H9 (cell line): ENCODE results near the gene CAMTA2. TPM values are rescaled to one million over a fixed set of nuclear protein-coding genes. Genes with fewer than 3 reads are reported as not detected.
A peak's percentile ranks its signal among the peaks of the same experiment; 100 is the strongest.

Source experiments
- DNase-seq: peaks from one replicate; pipeline ENCODE4 v3.0.0-alpha.2; 2017
- H2AFZ ChIP-seq: one replicate; pipeline ENCODE4 v1.6.1; 2013; ENCODE audit warnings: mild to moderate bottlenecking, low read length, control low read depth, moderate library complexity
- H2AK5ac ChIP-seq: 2 replicates; pipeline ENCODE4 v1.6.1; 2013; ENCODE audit warnings: low read length, control low read depth, mixed read lengths; ENCODE audit not compliant: insufficient read length
- H2BK120ac ChIP-seq: one replicate; pipeline ENCODE4 v1.6.1; 2013; ENCODE audit warnings: low read depth, mild to moderate bottlenecking, low read length, control low read depth, inconsistent platforms; ENCODE audit not compliant: poor library complexity, severe bottlenecking
- H2BK12ac ChIP-seq: 2 replicates; pipeline ENCODE4 v1.6.1; 2013; ENCODE audit warnings: low read length, control low read depth, mixed read lengths, low read depth; ENCODE audit not compliant: insufficient read length
- H2BK15ac ChIP-seq: 2 replicates; pipeline ENCODE4 v1.6.1; 2013; ENCODE audit warnings: low read depth, low read length, control low read depth
- H2BK20ac ChIP-seq: one replicate; pipeline ENCODE4 v1.6.1; 2013; ENCODE audit warnings: low read depth, mild to moderate bottlenecking, low read length, control low read depth, inconsistent platforms; ENCODE audit not compliant: poor library complexity, severe bottlenecking
- H2BK5ac ChIP-seq: 2 replicates; pipeline ENCODE4 v1.6.1; 2013; ENCODE audit warnings: low read length, control low read depth, mixed read lengths; ENCODE audit not compliant: insufficient read length
- H3K14ac ChIP-seq: 2 replicates; pipeline ENCODE4 v1.6.1; 2013; ENCODE audit warnings: low read length, control low read depth; ENCODE audit not compliant: insufficient read depth
- H3K18ac ChIP-seq: 2 replicates; pipeline ENCODE4 v1.6.1; 2013; ENCODE audit warnings: low read depth, mild to moderate bottlenecking, mixed read lengths, low read length, control low read depth; ENCODE audit not compliant: insufficient read length
- H3K23ac ChIP-seq: 2 replicates; pipeline ENCODE4 v1.6.1; 2013; ENCODE audit warnings: low read length, control low read depth, mixed read lengths, low read depth; ENCODE audit not compliant: insufficient read length
- H3K23me2 ChIP-seq: 2 replicates; pipeline ENCODE4 v1.6.1; 2013; ENCODE audit warnings: low read depth, mild to moderate bottlenecking, mixed read lengths, low read length, control low read depth; ENCODE audit not compliant: insufficient read length, poor library complexity, severe bottlenecking
- H3K27ac ChIP-seq: 2 replicates; pipeline ENCODE4 v1.5.1; 2013; ENCODE audit warnings: low read length, control low read depth, mixed read lengths, low read depth; ENCODE audit not compliant: insufficient read length
- H3K27me3 ChIP-seq: 2 replicates; pipeline ENCODE4 v1.6.1; 2013; ENCODE audit warnings: low read length, control low read depth, inconsistent platforms; ENCODE audit not compliant: insufficient read depth
- H3K4ac ChIP-seq: 2 replicates; pipeline ENCODE4 v1.6.1; 2013; ENCODE audit warnings: low read depth, mild to moderate bottlenecking, control low read depth, inconsistent platforms, low read length, moderate library complexity
- H3K4me1 ChIP-seq: 2 replicates; pipeline ENCODE4 v1.6.1; 2013; ENCODE audit warnings: low read length, control low read depth, inconsistent platforms; ENCODE audit not compliant: insufficient read depth
- H3K4me2 ChIP-seq: 2 replicates; pipeline ENCODE4 v1.6.1; 2013; ENCODE audit warnings: low read length, control low read depth, mixed read lengths; ENCODE audit not compliant: insufficient read length, insufficient read depth
- H3K56ac ChIP-seq: 2 replicates; pipeline ENCODE4 v1.6.1; 2013; ENCODE audit warnings: low read depth, mild to moderate bottlenecking, mixed read lengths, low read length, control low read depth; ENCODE audit not compliant: insufficient read length
- H3K79me1 ChIP-seq: 2 replicates; pipeline ENCODE4 v1.6.1; 2013; ENCODE audit warnings: low read depth, mild to moderate bottlenecking, moderate library complexity, low read length, control low read depth, inconsistent platforms; ENCODE audit not compliant: insufficient read depth, poor library complexity, severe bottlenecking
- H3K79me2 ChIP-seq: 2 replicates; pipeline ENCODE4 v1.6.1; 2013; ENCODE audit warnings: low read length, control low read depth, inconsistent platforms; ENCODE audit not compliant: insufficient read depth
- H3K9ac ChIP-seq: 2 replicates; pipeline ENCODE4 v1.6.1; 2013; ENCODE audit warnings: low read length, control low read depth, mixed read lengths; ENCODE audit not compliant: insufficient read length; ENCODE audit errors: extremely low read depth
- H3K9me3 ChIP-seq: one replicate; pipeline ENCODE4 v1.6.1; 2013; ENCODE audit warnings: low read depth, low read length, inconsistent platforms; ENCODE audit not compliant: control insufficient read depth
- H3T11ph ChIP-seq: one replicate; pipeline ENCODE4 v1.6.1; 2013; ENCODE audit warnings: mild to moderate bottlenecking, low read length, control low read depth, inconsistent platforms
- H4K20me1 ChIP-seq: one replicate; pipeline ENCODE4 v1.6.1; 2013; ENCODE audit not compliant: control insufficient read depth, insufficient read length, insufficient read depth
- H4K5ac ChIP-seq: 2 replicates; pipeline ENCODE4 v1.6.1; 2013; ENCODE audit warnings: low read depth, mild to moderate bottlenecking, mixed read lengths, low read length, control low read depth; ENCODE audit not compliant: insufficient read length
- H4K8ac ChIP-seq: replicated peaks from 2 replicates; pipeline ENCODE4 v1.6.1; 2013; ENCODE audit warnings: low read length, control low read depth, mixed read lengths, low read depth; ENCODE audit not compliant: insufficient read length
- H4K91ac ChIP-seq: 2 replicates; pipeline ENCODE4 v1.6.1; 2013; ENCODE audit warnings: low read depth, mild to moderate bottlenecking, moderate library complexity, mixed read lengths, low read length, control low read depth; ENCODE audit not compliant: insufficient read length
- H3K27ac Mint-ChIP-seq, 3 experiments: 2 replicates in 2 of 3; 3 replicates in 1 of 3; pipeline ENCODE4 v1.8.0; 2020 to 2021; ENCODE audit warnings: mixed read lengths in 3 of 3, mild to moderate bottlenecking in 1 of 3, moderate library complexity in 1 of 3
- H3K27me3 Mint-ChIP-seq: 2 replicates; pipeline ENCODE4 v1.8.0; 2021; ENCODE audit warnings: low read depth, mild to moderate bottlenecking, moderate library complexity, mixed read lengths
- H3K36me3 Mint-ChIP-seq, 3 experiments: 2 replicates in 2 of 3; 3 replicates in 1 of 3; pipeline ENCODE4 v1.8.0; 2020 to 2021; ENCODE audit warnings: low read depth in 3 of 3, mixed read lengths in 3 of 3; ENCODE audit not compliant: insufficient read depth in 1 of 3
- H3K4me1 Mint-ChIP-seq, 2 experiments: 2 replicates each; pipeline ENCODE4 v1.8.0; 2020; ENCODE audit warnings: mixed read lengths in 2 of 2
- H3K4me3 Mint-ChIP-seq, 2 experiments: 2 replicates in 1 of 2; 3 replicates in 1 of 2; pipeline ENCODE4 v1.8.0; 2020 to 2021; ENCODE audit warnings: mild to moderate bottlenecking in 2 of 2, mixed read lengths in 2 of 2, moderate library complexity in 1 of 2
- H3K9me3 Mint-ChIP-seq, 2 experiments: 2 replicates in 1 of 2; 3 replicates in 1 of 2; pipeline ENCODE4 v1.8.0; 2020; ENCODE audit warnings: mild to moderate bottlenecking in 2 of 2, mixed read lengths in 2 of 2, moderate library complexity in 1 of 2
- CTCF ChIP-seq: fragments of 200-600 bp; sonication (generic); conservative IDR thresholded peaks from 3 replicates; pipeline ENCODE4 v1.8.0; 2021; ENCODE audit warnings: antibody characterized with exemption, mild to moderate bottlenecking
- WGBS: extraction: QIAGEN DNeasy Blood & Tissue Kit; methylation state at CpG from one replicate; pipeline ENCODE4 v1.1.7; 2013; ENCODE audit warnings: missing lambda C conversion rate, low lambda C conversion rate, mixed read lengths; ENCODE audit not compliant: insufficient read length; ENCODE audit errors: extremely low coverage; 5-methylcytosine and 5-hydroxymethylcytosine counted together
- total RNA-seq: library from RNA; stranded (reverse); gene quantifications from 2 replicates; pipeline ENCODE4 v1.2.1, GENCODE V29; 2021

CAMTA2 gene
- total RNA-seq, 1 experiment from 2014 or later = 15.6 TPM

- H3K4me3 Mint-ChIP-seq = peak overlapping the region; percentile 56 to 95; a peak in 2 of 5 replicates
- no peak overlapping the region for H2BK12ac ChIP-seq
- H2BK15ac ChIP-seq = no peak overlapping the region
- H3K27me3 Mint-ChIP-seq = peaks cover 1% of the 10 kb centered on the region
- no peak overlapping the region for H3K23ac ChIP-seq
- H2BK20ac ChIP-seq = no peak overlapping the region
- no peak overlapping the region for H3K4ac ChIP-seq
- H4K5ac ChIP-seq = no peak overlapping the region
- H2BK5ac ChIP-seq = no peak overlapping the region
- no peak overlapping the region for H3K27ac ChIP-seq
- DNase-seq = peak; percentile 24
- no peak overlapping the region for H4K91ac ChIP-seq
- H3K79me1 ChIP-seq = peaks cover 5% of the 10 kb centered on the region
- no peak overlapping the region for H3K18ac ChIP-seq
- no CpG with 5 or more reads among the region's 16 CpGs for WGBS
- H2AFZ ChIP-seq = no peak overlapping the region
- H3K4me1 ChIP-seq = no peaks in the 10 kb centered on the region
- no peak overlapping the region for H2AK5ac ChIP-seq
- no peaks in the 10 kb centered on the region; a peak in 1 of 5 replicates for H3K9me3 Mint-ChIP-seq
- no peak overlapping the region for H3K14ac ChIP-seq
- H3K56ac ChIP-seq = no peak overlapping the region
- H3K27ac Mint-ChIP-seq = no peak overlapping the region; a peak in 1 of 7 replicates
- no peak overlapping the region for H3K9ac ChIP-seq
- H4K8ac ChIP-seq = no peak overlapping the region
- no peaks in the 10 kb centered on the region for H3K27me3 ChIP-seq
- H2BK120ac ChIP-seq = no peak overlapping the region
- no peak for TF ChIP-seq CTCF
- H3K79me2 ChIP-seq = peaks cover 6% of the 10 kb centered on the region; the same call in 1 of the 2 replicates
- H3K36me3 Mint-ChIP-seq = peaks cover 22 to 59% (median 38%) of the 10 kb centered on the region in 3 experiments
- H3K4me1 Mint-ChIP-seq = peaks cover 37 to 43% of the 10 kb centered on the region in 2 experiments
- H3K23me2 ChIP-seq = peaks cover 17% of the 10 kb centered on the region
- H3K4me2 ChIP-seq = no peak overlapping the region
- H3K9me3 ChIP-seq = no peaks in the 10 kb centered on the region
- H3T11ph ChIP-seq = no peak overlapping the region
- peaks cover 7% of the 10 kb centered on the region for H4K20me1 ChIP-seq
Observed at GRCh38 chr17:4937553-4937952, 49.9 kb downstream of the CAMTA2 start.
